Activated CD4-positive, alpha-beta T cell treated with anti-CD3 and anti-CD28 coated beads, Interleukin-2, Interleukin-6, amounts not matched to agents 100 ng/mL and 50 ng/mL, durations not matched to agents 16 hours and 8 hours (primary cell): ENCODE results near the gene GHRH.

Source experiments
- DNase-seq: peaks from one replicate; pipeline ENCODE4 v3.0.0-alpha.2; 2020

The GHRH gene

GRCh38 chr20:37236462-37236861 is 25.2 kb downstream of the GHRH start:
- no peak for DNase-seq

GRCh38 chr20:37235065-37235464 is 26.5 kb downstream of the GHRH start:
- DNase-seq, result no peak

GRCh38 chr20:37234254-37234581 is 27.4 kb downstream of the GHRH start:
- DNase-seq, result no peak

- no peak for DNase-seq
These were observed 27.9 kb downstream of the GHRH start for GRCh38 chr20:37233548-37234253.

GRCh38 chr20:37231947-37232630 is 29.5 kb downstream of the GHRH start:
- no peak for DNase-seq

- no peak for DNase-seq
These were observed 31.4 kb downstream of the GHRH start for GRCh38 chr20:37230200-37230599.

- no peak for DNase-seq
These were observed 32.3 kb downstream of the GHRH start for GRCh38 chr20:37229357-37229756.

GRCh38 chr20:37228656-37229055 is 33.0 kb downstream of the GHRH start:
- DNase-seq, result no peak

- no peak for DNase-seq
These were observed 33.5 kb downstream of the GHRH start for GRCh38 chr20:37228082-37228481.

- DNase-seq, result no peak
These were observed 34.7 kb downstream of the GHRH start for GRCh38 chr20:37226889-37227288.

GRCh38 chr20:37225146-37225545 is 36.5 kb downstream of the GHRH start:
- no peak for DNase-seq

- DNase-seq, result peak; percentile 18
These were observed 38.6 kb downstream of the GHRH start for GRCh38 chr20:37223053-37223452.

- no peak for DNase-seq
These were observed 39.5 kb downstream of the GHRH start for GRCh38 chr20:37222086-37222485.

- DNase-seq, result no peak
These were observed 40.9 kb downstream of the GHRH start for GRCh38 chr20:37220731-37221130.

GRCh38 chr20:37219751-37220668 is 41.6 kb downstream of the GHRH start:
- DNase-seq, result no peak

GRCh38 chr20:37218976-37219375 is 42.6 kb downstream of the GHRH start:
- DNase-seq, result no peak

GRCh38 chr20:37218441-37218840 is 43.2 kb downstream of the GHRH start:
- no peak for DNase-seq

GRCh38 chr20:37209661-37210314 is 51.8 kb downstream of the GHRH start:
- no peak for DNase-seq

- no peak for DNase-seq
These were observed 52.4 kb downstream of the GHRH start for GRCh38 chr20:37209193-37209592.

- DNase-seq, result no peak
These were observed 54.4 kb downstream of the GHRH start for GRCh38 chr20:37207171-37207570.

- DNase-seq, result no peak
These were observed 55.8 kb downstream of the GHRH start for GRCh38 chr20:37205794-37206193.

- DNase-seq, result no peak
These were observed 56.5 kb downstream of the GHRH start for GRCh38 chr20:37205130-37205529.

GRCh38 chr20:37204056-37204455 is 57.6 kb downstream of the GHRH start:
- DNase-seq, result no peak
